ENCODE data around the gene ARSI. TPM values are rescaled to one million over a fixed set of nuclear protein-coding genes. Genes with fewer than 3 reads are reported as not detected.
A peak's percentile ranks its signal among the peaks of the same experiment; 100 is the strongest.

The ARSI gene
- total RNA-seq (under 1 TPM in 5 of 6 donors, not detected in 1; 0.14 to 0.87 (median 0.24) TPM), polyA plus RNA-seq (not detected)

GRCh38 chr5:150302301-150303069 is at the start of gene ARSI:
Gene ARSI, minus strand, starts transcription at chr5:150302905. Its CDS starts 532 bp downstream, at chr5:150302373.
- ATAC-seq (peak; percentile 67 to 86 (median 78)), FAIRE-seq (no peak), DNase-seq (peak in 5 of 6 donors; percentile 25 to 68 (median 30))
- Histone ChIP-seq H3K9me3 (no peaks in the 10 kb centered on the region), H3K4me1 (peaks cover 0 to 4% (median 0%) of the 10 kb centered on the region in 3 donors), H3K27me3 (peaks cover 0 to 6% (median 0%) of the 10 kb centered on the region in 4 donors), H3K36me3 (no peaks in the 10 kb centered on the region), H3K4me3 (peak within 1 kb of the TSS in 3 of 4 donors; percentile 5 to 47 (median 22)), H3K27ac (no peak within 1 kb of the TSS)
- intact Hi-C loops (cut with DNase I): no loop called here
- TF ChIP-seq, protein P1, sequence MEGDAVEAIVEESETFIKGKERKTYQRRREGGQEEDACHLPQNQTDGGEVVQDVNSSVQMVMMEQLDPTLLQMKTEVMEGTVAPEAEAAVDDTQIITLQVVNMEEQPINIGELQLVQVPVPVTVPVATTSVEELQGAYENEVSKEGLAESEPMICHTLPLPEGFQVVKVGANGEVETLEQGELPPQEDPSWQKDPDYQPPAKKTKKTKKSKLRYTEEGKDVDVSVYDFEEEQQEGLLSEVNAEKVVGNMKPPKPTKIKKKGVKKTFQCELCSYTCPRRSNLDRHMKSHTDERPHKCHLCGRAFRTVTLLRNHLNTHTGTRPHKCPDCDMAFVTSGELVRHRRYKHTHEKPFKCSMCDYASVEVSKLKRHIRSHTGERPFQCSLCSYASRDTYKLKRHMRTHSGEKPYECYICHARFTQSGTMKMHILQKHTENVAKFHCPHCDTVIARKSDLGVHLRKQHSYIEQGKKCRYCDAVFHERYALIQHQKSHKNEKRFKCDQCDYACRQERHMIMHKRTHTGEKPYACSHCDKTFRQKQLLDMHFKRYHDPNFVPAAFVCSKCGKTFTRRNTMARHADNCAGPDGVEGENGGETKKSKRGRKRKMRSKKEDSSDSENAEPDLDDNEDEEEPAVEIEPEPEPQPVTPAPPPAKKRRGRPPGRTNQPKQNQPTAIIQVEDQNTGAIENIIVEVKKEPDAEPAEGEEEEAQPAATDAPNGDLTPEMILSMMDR (IDR thresholded peaks at IDR 0.05): no peak
- WGBS, 2 donors: 2 to 3% methylated on average over 39 to 63 of the region's 63 CpGs

DNA sequence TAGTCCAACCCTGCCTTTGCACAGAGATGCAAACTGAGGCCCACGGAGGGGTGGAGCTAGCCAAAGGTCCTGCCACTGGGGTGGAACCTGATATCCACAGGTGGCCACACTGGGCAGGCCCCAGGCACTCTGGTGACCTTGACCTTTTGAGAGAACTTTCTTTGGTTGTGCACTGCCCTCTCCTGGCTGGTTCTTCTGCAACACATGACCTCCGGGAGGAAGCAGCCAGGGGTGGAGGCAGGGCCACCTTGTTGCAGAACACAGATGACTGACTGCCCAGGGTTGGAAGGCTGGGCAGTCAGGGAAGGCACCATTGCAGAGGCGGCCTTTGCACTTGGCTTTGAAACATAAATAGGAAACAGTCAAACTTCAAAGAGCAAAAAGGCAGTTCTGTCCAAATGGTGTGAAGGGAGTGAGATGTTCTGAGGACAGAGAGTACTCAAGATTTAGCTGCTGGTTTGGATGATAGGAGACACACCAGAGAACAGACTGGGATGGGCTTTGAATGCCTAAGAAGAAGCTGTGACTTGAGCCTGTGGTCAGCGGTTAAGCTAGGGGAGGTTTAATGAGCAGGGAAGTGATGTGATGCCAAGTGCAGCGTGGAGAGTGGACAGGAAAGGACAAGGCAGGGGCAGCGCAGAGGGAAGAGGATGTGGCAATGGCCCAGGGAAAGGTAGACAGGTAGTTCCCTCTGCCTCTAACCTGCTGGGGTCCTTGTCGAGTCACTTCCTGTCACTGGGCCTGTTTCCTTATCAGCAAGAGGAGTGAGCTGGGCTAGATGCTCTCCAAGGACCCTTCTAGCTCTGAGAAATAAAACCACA is 48.0 kb upstream of the ARSI start:
- no peaks in the 10 kb centered on the region for H3K9me3 ChIP-seq
- H3K27me3 ChIP-seq: no peaks in the 10 kb centered on the region
- no peaks in the 10 kb centered on the region for H3K4me1 ChIP-seq
- WGBS, 2 donors: 52 to 54% methylated on average over 7 of the region's 7 CpGs
- H3K27ac ChIP-seq: no peak overlapping the region
- H3K4me3 ChIP-seq: no peak overlapping the region
- FAIRE-seq (no peak), ATAC-seq (peak; percentile 61 to 96 (median 94)), DNase-seq (peak in 4 of 6 donors; percentile 54 to 70 (median 58))
- intact Hi-C loops (cut with DNase I): no loop called here
- no peaks in the 10 kb centered on the region for H3K36me3 ChIP-seq
- TF ChIP-seq, protein P1 (IDR thresholded peaks at IDR 0.05): peak in 2 of 4 donors; percentile 11 to 27

- no peak overlapping the region for H3K27ac ChIP-seq
- TF ChIP-seq, protein P1 (IDR thresholded peaks at IDR 0.05): no peak
- H3K36me3 ChIP-seq: no peaks in the 10 kb centered on the region
- intact Hi-C loops (cut with DNase I): loop anchor here in 1 of 3 donors (10.0 kb wide), 1 partner anchor 225 kb away; no protein-coding TSS in a partner anchor
- 77 to 83% methylated on average over 6 of the region's 6 CpGs for WGBS, 2 donors
- no peak for FAIRE-seq
- H3K9me3 ChIP-seq: no peaks in the 10 kb centered on the region
- no peak overlapping the region for H3K4me3 ChIP-seq
- no peak for DNase-seq
- ATAC-seq: no peak
- no peaks in the 10 kb centered on the region for H3K4me1 ChIP-seq
- H3K27me3 ChIP-seq: no peaks in the 10 kb centered on the region
These were observed 47.1 kb upstream of the ARSI start for GRCh38 chr5:150349681-150350275.

GRCh38 chr5:150347451-150347850 is 44.7 kb upstream of the ARSI start:
- H3K36me3 ChIP-seq: no peaks in the 10 kb centered on the region
- WGBS, 2 donors: 59 to 64% methylated on average over 9 of the region's 9 CpGs
- no peaks in the 10 kb centered on the region for H3K27me3 ChIP-seq
- H3K4me1 ChIP-seq: no peaks in the 10 kb centered on the region
- H3K4me3 ChIP-seq: no peak overlapping the region
- no peaks in the 10 kb centered on the region for H3K9me3 ChIP-seq
- TF ChIP-seq, protein P1 (IDR thresholded peaks at IDR 0.05): no peak
- intact Hi-C loops (cut with DNase I): loop anchor here in 1 of 3 donors (10.0 kb wide), 1 partner anchor 223 kb away; no protein-coding TSS in a partner anchor
- ATAC-seq (no peak), DNase-seq (no peak), FAIRE-seq (no peak)
- no peak overlapping the region for H3K27ac ChIP-seq

Data from pancreas (tissue), 10 donors.